ENCODE data around the gene MCOLN2.
"Not testable (repeated sequence)": the region's sequence is repeated elsewhere in the genome, so short reads cannot be mapped to it uniquely, and the experiment has no call there.

The MCOLN2 gene

DNA sequence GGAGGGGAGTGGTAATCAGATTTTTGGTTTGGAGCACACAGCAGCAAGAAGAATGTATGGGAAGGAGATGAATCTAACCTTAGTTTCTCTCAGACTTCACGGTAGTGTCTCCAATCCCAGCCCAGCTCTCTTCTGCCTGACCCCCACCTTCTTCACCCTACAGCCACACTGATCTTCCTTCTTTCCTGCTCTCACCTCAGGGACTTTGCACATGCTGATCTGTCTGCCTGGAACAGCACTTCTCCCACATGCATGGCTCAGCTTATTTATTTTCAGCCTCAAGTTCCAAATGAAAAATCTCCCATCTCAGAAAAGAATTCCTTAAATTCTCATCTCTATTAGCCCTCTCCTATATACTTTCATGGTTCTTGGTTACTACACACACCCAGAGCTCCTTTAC, 55.1 kb downstream of the MCOLN2 start:
- DNase-seq (ENCODE audit: low spot score), result no peak

GRCh38 chr1:84940481-84940880, 56.4 kb downstream of the MCOLN2 start:
- DNase-seq (ENCODE audit: low spot score), result no peak

GRCh38 chr1:84939761-84940160, 57.2 kb downstream of the MCOLN2 start:
- DNase-seq (ENCODE audit: low spot score), result no peak

- DNase-seq (ENCODE audit: low spot score), result no peak
These were observed 57.8 kb downstream of the MCOLN2 start for GRCh38 chr1:84939151-84939550.

DNA sequence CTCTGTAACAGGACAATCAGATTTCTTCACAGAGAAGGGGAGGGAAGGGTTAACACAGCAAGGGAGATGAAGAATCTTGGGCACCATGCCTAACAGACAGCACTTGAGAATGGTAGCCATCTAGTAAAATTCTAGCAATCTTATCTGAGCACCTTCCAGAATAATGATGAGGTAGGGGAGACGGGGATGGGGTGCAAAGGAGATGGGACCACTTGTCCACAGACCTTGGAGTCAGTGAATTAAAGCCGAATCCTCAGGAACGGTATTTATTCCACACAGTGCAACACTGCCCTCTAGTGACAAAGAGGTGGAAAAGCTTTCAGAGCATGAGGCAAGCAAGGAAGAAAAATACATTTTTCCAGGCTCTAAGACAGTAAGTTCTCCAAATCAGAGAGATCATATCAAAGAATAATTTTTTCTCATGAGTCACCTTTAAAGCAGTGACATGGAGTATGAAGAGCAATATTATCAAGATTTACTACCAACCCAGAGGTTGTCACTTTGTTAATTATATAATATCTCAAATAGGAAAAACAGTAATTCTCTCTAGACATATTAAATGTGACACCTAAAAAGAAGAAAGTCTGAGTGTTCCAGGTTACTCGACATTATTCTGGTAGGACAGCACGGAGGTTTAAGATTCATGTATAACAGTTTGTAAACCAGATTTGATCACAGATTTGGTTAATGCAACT, 60.6 kb downstream of the MCOLN2 start:
- peak; percentile 76 for DNase-seq (ENCODE audit: low spot score)

DNA sequence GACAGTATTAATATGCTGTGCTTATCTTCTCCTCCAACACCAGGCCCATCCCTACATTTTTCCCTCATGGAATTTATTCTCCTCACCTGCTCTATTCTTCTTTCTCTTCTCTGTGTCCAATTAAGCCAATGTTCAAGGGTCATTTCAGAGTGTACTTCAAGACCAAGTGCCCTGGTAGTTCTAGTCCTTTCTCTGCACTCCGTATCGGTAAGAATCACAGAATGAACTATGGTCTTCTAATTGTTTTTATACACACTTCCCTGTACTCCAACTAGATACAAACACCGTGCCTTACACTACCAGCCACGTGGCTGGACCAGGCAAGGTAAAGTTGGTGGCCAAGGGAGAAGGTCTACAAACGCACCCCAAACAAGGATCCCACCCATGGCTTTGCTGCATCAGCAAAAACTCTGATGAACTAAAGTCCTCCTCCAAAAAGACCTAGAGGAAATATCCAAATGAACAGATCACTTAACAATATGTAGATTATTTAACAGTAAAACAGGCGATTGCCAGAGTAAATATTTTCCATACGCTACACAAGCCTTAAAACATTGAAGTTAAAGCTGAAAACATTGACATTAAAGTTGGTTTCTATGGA, 63.8 kb downstream of the MCOLN2 start:
- DNase-seq (ENCODE audit: low spot score), result no peak

DNA sequence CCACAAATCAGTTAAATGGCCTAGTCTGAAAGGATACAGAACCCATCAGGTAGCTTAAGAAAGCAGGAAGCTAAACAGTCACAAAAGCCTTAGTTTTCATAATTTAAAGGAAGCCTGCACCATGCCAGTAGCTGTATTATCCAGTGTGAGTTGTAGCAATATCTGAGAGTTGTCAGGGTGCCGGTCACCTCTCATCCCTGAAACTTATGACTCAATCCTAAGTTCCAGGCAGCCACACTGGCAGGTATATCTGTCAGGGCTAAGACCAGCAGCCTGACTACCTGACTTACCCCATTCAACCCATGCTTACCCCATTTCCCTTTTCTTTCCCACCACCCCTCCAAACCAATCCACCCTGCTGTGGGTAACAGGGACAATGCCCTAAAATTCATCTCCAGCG, 66.1 kb downstream of the MCOLN2 start:
- peak; percentile 19 for DNase-seq (ENCODE audit: low spot score)

- no peak for DNase-seq (ENCODE audit: low spot score)
These were observed 66.6 kb downstream of the MCOLN2 start for GRCh38 chr1:84930329-84930728.

DNA sequence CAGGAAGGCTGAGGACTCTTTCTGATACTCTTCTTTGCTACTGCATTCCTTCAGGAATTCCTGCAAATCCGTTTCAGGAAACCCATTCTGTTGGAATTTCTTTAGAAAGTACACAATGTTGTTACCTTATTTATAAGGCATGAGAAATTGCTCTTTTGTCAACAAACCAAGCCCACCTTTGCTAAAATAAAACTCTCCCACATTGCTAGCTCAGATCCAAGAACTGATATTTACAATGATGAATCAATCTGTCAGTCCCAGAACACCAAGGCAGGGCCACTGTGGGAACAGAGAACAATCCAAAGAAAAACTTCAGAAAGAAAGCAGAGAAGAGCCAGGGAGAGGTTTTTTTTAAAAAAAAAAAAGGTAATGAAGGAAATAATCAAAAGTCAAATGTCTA, 67.3 kb downstream of the MCOLN2 start:
- no peak for DNase-seq (ENCODE audit: low spot score)

GRCh38 chr1:84928979-84929378, 67.9 kb downstream of the MCOLN2 start:
- DNase-seq (ENCODE audit: low spot score), result no peak

DNA sequence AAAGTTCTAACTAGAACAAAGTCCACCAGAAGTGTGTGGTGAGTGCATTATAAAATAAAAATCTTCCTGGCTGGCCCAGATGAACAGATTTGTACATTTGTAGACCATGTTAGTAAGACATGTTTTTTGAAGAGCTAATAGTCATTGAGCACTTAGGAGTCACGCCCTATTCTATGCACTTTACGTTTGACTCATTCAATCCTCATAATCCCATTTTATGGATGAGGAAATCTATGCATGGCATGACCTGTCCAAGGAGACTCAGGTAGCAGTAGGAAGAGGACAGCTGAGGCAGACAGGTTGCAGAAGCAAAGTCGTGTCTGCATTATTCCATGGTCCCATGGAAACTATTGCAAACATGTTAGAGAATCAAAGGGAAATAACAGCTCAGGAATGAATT, 73.6 kb downstream of the MCOLN2 start:
- no peak for DNase-seq (ENCODE audit: low spot score)

GRCh38 chr1:84920159-84920558, 76.8 kb downstream of the MCOLN2 start:
- DNase-seq (ENCODE audit: low spot score), result no peak

DNA sequence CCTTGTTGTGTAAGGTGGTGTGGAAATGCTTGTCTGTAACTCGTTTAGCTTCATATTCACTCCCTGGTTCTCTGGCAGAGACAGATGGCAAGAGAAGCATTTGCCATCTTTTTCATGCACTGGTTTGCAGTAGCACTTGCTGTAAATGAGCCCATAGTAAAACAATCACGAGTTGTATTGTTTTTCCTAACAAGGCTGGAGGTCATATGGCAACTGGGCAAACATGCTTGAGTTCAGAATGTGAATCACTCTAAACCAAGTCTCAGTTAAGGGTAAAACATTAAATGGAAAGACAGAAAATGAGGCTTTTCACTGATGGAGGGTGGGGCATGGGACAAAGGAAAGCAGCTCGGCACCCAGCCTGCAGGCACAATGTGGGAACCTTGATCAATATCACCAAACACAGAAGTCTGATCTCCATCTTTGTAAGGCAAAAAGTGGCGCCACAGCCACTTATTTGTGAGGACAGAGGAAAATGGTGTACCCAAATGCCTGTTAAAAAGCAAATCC, 77.4 kb downstream of the MCOLN2 start:
- DNase-seq (ENCODE audit: low spot score), result peak; percentile 61

DNA sequence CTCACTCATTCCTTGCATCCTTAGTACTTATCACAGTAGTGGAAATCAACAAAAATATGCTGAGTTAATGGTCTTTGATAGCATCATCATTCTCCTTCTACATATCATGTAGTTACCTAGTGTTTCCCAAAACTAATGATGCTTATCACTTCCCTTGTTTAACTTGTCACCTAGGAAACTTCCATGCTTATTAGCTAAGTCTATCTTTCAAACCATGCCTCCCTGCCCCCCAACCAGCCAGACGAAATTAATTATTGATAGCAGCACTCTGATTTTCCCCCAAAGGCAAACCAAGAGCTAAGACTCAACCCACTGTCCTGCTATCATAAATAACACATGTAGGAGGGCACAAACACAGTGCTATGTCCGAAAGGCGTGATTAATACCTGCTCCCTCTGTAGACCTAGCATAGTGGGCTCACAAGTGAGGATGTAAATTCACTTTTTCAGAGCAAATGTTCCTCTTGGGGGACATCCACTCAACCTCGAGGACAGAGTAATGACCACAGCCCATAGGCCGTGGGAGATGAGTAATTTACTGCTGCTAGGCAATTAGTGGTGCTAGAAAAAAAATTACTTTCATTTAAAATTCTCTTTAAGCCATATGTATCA, 78.1 kb downstream of the MCOLN2 start:
- DNase-seq (ENCODE audit: low spot score), result peak; percentile 79

DNA sequence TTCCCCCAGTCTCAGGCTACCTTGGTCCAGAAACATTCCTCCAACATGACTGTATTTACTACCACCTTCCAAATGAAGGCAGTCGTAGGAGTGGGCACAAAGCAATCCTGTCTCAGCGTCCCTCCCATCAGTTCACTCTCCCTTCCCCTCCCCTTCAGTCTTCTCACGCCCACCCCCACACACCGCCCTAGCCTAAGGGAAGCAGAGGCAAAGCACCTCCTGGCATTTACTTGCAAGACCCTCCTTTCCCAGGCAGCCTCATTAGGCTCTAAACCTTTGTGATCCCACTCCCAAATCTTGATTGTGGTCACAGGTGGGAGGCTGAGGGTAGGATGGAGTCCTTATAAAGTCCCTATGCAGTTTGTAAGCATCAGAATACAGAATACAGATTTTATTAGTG, 80.0 kb downstream of the MCOLN2 start:
- DNase-seq (ENCODE audit: low spot score), result no peak

DNA sequence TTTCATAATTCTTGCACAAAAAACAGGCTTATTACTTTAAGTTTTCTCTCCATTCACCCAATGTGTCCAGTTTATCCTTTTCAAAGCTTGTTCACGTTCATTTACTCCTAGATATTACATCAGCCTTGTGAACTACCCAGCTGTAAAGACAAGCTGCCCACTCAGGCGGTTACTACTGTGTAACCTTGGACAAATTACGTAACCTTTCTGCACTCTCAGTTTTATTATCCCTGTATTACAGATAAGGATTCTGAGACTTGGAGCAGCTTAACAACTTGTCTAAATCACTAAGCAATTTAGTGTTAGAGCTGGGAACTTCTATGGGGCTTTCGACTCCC, 83.4 kb downstream of the MCOLN2 start:
- DNase-seq (ENCODE audit: low spot score), result peak; percentile 82

GRCh38 chr1:84912726-84913554, 84.0 kb downstream of the MCOLN2 start:
- DNase-seq (ENCODE audit: low spot score), result peak; percentile 19

DNA sequence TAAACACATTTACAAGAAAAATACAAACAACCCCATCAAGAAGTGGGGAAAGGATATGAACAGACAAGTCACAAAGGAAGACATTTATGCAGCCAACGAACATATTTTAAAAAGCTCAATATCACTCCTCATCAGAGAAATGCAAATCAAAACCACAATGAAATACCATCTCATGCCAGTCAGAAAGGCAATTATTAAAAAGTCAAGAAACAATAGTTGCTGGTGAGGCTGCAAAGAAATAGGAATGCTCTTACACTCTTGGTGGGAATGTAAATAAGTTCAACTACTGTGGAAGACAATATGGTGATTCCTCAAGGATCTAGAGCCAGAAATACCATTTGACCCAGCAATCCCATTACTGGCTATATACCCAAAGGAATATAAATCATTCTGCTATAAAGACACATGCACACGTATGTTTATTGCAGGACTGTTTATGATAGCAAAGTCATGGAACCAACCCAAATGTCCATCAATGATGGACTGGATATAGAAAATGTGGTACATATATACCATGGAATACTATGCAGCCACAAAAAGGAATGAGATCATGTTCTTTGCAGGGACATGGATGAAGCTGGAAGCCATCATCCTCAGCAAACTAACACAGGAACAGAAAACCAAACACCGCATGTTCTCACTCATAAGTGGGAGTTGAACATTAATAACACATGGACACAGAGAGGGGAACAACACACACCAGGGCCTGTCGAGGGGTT, 88.0 kb downstream of the MCOLN2 start:
- not testable (repeated sequence) for DNase-seq (ENCODE audit: low spot score)

GRCh38 chr1:84907095-84907827, 89.7 kb downstream of the MCOLN2 start:
- peak; percentile 90 for DNase-seq (ENCODE audit: low spot score)

- not testable (repeated sequence) for DNase-seq (ENCODE audit: low spot score)
These were observed 94.2 kb downstream of the MCOLN2 start for GRCh38 chr1:84902727-84903126.

- DNase-seq (ENCODE audit: low spot score), result no peak
These were observed 96.9 kb downstream of the MCOLN2 start for GRCh38 chr1:84899969-84900368.
